ENCODE results near the gene STX18.
"Not testable (repeated sequence)": the region's sequence is repeated elsewhere in the genome, so short reads cannot be mapped to it uniquely, and the experiment has no call there.

The STX18 gene

GRCh38 chr4:4474476-4474875, 67.4 kb downstream of the STX18 start:
- DNase-seq, result no peak

- no peak for DNase-seq
Observed at GRCh38 chr4:4472344-4472958, 69.4 kb downstream of the STX18 start.

GRCh38 chr4:4471195-4471594, 70.7 kb downstream of the STX18 start:
- no peak for DNase-seq

- DNase-seq, result no peak
Observed at GRCh38 chr4:4470208-4470607, 71.6 kb downstream of the STX18 start.

GRCh38 chr4:4465238-4465637, 76.6 kb downstream of the STX18 start:
- not testable (repeated sequence) for DNase-seq

GRCh38 chr4:4462970-4463369, 78.9 kb downstream of the STX18 start:
- DNase-seq, result no peak

- DNase-seq, result no peak
Observed at GRCh38 chr4:4461850-4462249, 80.0 kb downstream of the STX18 start.

GRCh38 chr4:4461178-4461577, 80.7 kb downstream of the STX18 start:
- DNase-seq, result no peak

GRCh38 chr4:4460759-4461158, 81.1 kb downstream of the STX18 start:
- no peak for DNase-seq

GRCh38 chr4:4459181-4459580, 82.7 kb downstream of the STX18 start:
- DNase-seq, result no peak

GRCh38 chr4:4457803-4458553, 83.9 kb downstream of the STX18 start:
- no peak for DNase-seq

GRCh38 chr4:4456816-4457578, 84.9 kb downstream of the STX18 start:
- no peak for DNase-seq

- no peak for DNase-seq
Observed at GRCh38 chr4:4456351-4456750, 85.5 kb downstream of the STX18 start.

GRCh38 chr4:4455210-4455865, 86.5 kb downstream of the STX18 start:
- DNase-seq, result no peak

GRCh38 chr4:4446434-4446833, 95.4 kb downstream of the STX18 start:
- DNase-seq, result no peak

GRCh38 chr4:4443821-4444220, 98.0 kb downstream of the STX18 start:
- no peak for DNase-seq

- DNase-seq, result no peak
Observed at GRCh38 chr4:4440333-4441061, 101.4 kb downstream of the STX18 start.

- DNase-seq, result no peak
Observed at GRCh38 chr4:4439782-4440181, 102.1 kb downstream of the STX18 start.

GRCh38 chr4:4438891-4439290, 103.0 kb downstream of the STX18 start:
- no peak for DNase-seq

- no peak for DNase-seq
Observed at GRCh38 chr4:4437798-4438470, 103.9 kb downstream of the STX18 start.

- no peak for DNase-seq
Observed at GRCh38 chr4:4436244-4436823, 105.5 kb downstream of the STX18 start.

- no peak for DNase-seq
Observed at GRCh38 chr4:4433941-4434340, 107.9 kb downstream of the STX18 start.

Data from activated T-cell treated with anti-CD3 and anti-CD28 coated beads for 4 hours (primary cell).